GM12878 (cell line): ENCODE results near the gene HMGN1.
A peak's percentile ranks its signal among the peaks of the same experiment; 100 is the strongest.

Source experiments
- POLR2AphosphoS5 ChIP-seq: IDR thresholded peaks from 2 replicates; pipeline ENCODE4 v1.6.1; 2011; ENCODE audit warnings: mild to moderate bottlenecking, low read length, inconsistent platforms
- SREBF2 ChIP-seq: IDR thresholded peaks from 2 replicates; pipeline ENCODE4 v1.6.1; 2012; ENCODE audit warnings: mild to moderate bottlenecking, low read length
- STAT3 ChIP-seq: IDR thresholded peaks from 2 replicates; pipeline ENCODE4 v1.6.1; 2011; ENCODE audit warnings: low read depth, low read length, improper control_type of control experiment
- TAF1 ChIP-seq: IDR thresholded peaks from 2 replicates; pipeline ENCODE4 v1.6.1; 2011; ENCODE audit warnings: mild to moderate bottlenecking, low read depth, low read length, borderline replicate concordance
- TCF3 ChIP-seq: IDR thresholded peaks from 2 replicates; pipeline ENCODE4 v1.6.1; 2012; ENCODE audit warnings: low read depth, mild to moderate bottlenecking, low read length, borderline replicate concordance; ENCODE audit not compliant: insufficient read depth
- TF ChIP-seq, protein P1 (sequence below), 3 experiments: IDR thresholded peaks in 2 of 3; conservative IDR thresholded peaks in 1 of 3; 2 replicates each; pipeline ENCODE4 v1.5.1; 2011; ENCODE audit warnings: low read depth in 3 of 3, low read length in 3 of 3, mild to moderate bottlenecking in 3 of 3, control low read depth in 2 of 3, moderate library complexity in 2 of 3, inconsistent platforms in 1 of 3, mixed read lengths in 1 of 3; ENCODE audit not compliant: control insufficient read depth in 2 of 3, insufficient read depth in 1 of 3; ENCODE audit errors: extremely low read depth in 1 of 3

DNA sequence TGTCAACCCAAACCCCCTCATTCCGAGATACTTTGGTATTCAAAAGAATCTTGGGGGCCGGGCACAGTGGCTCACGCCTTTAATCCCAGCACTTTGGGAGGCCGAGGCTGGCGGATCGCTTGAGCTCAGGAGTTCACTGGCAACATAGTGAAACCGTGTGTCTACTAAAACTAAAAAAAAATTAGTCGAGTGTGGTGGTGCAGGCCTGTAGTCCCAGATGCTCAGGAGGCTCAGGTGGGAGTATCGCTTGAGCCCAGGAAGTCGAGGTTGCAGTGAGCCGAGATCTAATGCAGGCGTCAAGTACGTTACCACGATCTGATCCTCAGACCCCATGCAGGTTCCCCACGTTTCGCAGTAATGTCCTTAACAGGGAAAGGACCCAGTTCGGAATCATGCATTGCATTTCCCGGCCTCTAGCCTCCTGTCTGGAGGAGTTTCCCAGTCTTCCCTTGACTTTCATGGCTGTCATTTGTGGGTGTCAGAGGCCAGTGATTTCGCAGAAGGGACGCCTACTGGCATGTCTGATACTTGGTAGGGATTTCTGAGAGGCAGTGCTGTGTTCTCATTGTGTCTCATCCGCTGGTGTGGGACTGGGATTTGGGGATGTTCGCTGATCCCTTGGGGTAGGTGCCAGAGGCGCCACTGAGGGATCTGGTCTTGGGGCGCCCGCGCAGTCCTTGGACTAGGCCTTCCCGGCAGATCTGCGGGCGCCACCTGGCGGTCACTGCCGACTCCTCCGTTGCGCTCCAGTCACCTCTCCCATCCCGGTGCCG is 39.3 kb upstream of the HMGN1 start:
- TF ChIP-seq SREBF2 (no peak), TCF3 (no peak), TAF1 (peak; percentile 56; the same call in 1 of the 2 replicates), STAT3 (no peak), POLR2AphosphoS5 (no peak)
- TF ChIP-seq, protein P1, sequence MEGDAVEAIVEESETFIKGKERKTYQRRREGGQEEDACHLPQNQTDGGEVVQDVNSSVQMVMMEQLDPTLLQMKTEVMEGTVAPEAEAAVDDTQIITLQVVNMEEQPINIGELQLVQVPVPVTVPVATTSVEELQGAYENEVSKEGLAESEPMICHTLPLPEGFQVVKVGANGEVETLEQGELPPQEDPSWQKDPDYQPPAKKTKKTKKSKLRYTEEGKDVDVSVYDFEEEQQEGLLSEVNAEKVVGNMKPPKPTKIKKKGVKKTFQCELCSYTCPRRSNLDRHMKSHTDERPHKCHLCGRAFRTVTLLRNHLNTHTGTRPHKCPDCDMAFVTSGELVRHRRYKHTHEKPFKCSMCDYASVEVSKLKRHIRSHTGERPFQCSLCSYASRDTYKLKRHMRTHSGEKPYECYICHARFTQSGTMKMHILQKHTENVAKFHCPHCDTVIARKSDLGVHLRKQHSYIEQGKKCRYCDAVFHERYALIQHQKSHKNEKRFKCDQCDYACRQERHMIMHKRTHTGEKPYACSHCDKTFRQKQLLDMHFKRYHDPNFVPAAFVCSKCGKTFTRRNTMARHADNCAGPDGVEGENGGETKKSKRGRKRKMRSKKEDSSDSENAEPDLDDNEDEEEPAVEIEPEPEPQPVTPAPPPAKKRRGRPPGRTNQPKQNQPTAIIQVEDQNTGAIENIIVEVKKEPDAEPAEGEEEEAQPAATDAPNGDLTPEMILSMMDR (IDR thresholded peaks at IDR 0.05 in 2 of 3, conservative IDR thresholded peaks at IDR 0.05 in 1 of 3; ENCODE audit: control insufficient read depth in 2 of 3, extremely low read depth in 1 of 3, insufficient read depth in 1 of 3, low read depth in 3 of 3, low read length in 3 of 3), result peak; percentile 86 to 95 (median 90)
